SK-N-SH (cell line): ENCODE data around the gene STARD13. TPM values are rescaled to one million over a fixed set of nuclear protein-coding genes. Genes with fewer than 3 reads are reported as not detected.

Source experiments
- CTCF ChIA-PET: fragments of 300-600, 350-600 bp; formaldehyde crosslinking; extraction: SDS; loops from one replicate; lab custom pipeline; 2021; lab: Yijun Ruan, JAX
- POLR2A ChIA-PET: fragments of 350-600 bp; sonication (Branson Sonifier 250); formaldehyde crosslinking; extraction: SDS; loops from one replicate; lab custom pipeline; 2020; ENCODE audit warnings: antibody characterized with exemption, inconsistent platforms; lab: Yijun Ruan, JAX
- DNase-seq: peaks from one replicate; pipeline ENCODE4 v3.0.0; 2012
- H2AFZ ChIP-seq: fragments of 200-600 bp; sonication (generic); 2 replicates; pipeline ENCODE4 v1.8.1; 2016; ENCODE audit warnings: antibody characterized with exemption, mild to moderate bottlenecking, low read depth
- H3F3A ChIP-seq: fragments of 200-600 bp; sonication (generic); replicated peaks from 2 replicates; pipeline ENCODE3; 2016; ENCODE audit warnings: antibody characterized with exemption, mild to moderate bottlenecking; ENCODE audit not compliant: insufficient read depth
- H3K27ac ChIP-seq, 2 experiments: fragments of 200-500 bp in 1 of 2; fragments of 200-600 bp in 1 of 2; sonication (Bioruptor generic) in 1 of 2; sonication (generic), shearing (Covaris generic) in 1 of 2; 2 replicates each; pipeline versions ENCODE4 v1.5.1 to v1.6.1; 2014 to 2016; ENCODE audit warnings: low read depth in 2 of 2, inconsistent platforms in 1 of 2, low read length in 1 of 2, mild to moderate bottlenecking in 1 of 2, mixed read lengths in 1 of 2
- H3K27me3 ChIP-seq: fragments of 200-600 bp; sonication (generic), shearing (Covaris generic); 2 replicates; pipeline ENCODE4 v1.6.1; 2016; ENCODE audit warnings: mixed run types; ENCODE audit not compliant: insufficient read depth
- H3K36me3 ChIP-seq, 2 experiments: fragments of 200-500 bp in 1 of 2; fragments of 200-600 bp in 1 of 2; sonication (Bioruptor generic) in 1 of 2; sonication (generic) in 1 of 2; replicated peaks in 1 of 2; 2 replicates each; pipeline versions ENCODE3 to v1.5.1; 2014 to 2016; ENCODE audit warnings: low read length in 1 of 2, mild to moderate bottlenecking in 1 of 2; ENCODE audit not compliant: insufficient read depth in 2 of 2, control insufficient read depth in 1 of 2
- H3K4me1 ChIP-seq, 2 experiments: fragments of 200-500 bp in 1 of 2; fragments of 200-600 bp in 1 of 2; sonication (Bioruptor generic) in 1 of 2; sonication (generic), shearing (Covaris generic) in 1 of 2; 2 replicates each; pipeline versions ENCODE4 v1.5.1 to v1.6.1; 2014 to 2016; ENCODE audit warnings: low read depth in 1 of 2, low read length in 1 of 2, mixed run types in 1 of 2; ENCODE audit not compliant: insufficient read depth in 2 of 2, control insufficient read depth in 1 of 2
- H3K4me2 ChIP-seq: fragments of 200-600 bp; sonication (generic), shearing (Covaris generic); 2 replicates; pipeline ENCODE4 v1.6.1; 2017; ENCODE audit warnings: mixed run types
- H3K4me3 ChIP-seq, 2 experiments: fragments of 200-500 bp in 1 of 2; fragments of 200-600 bp in 1 of 2; sonication (Bioruptor generic) in 1 of 2; sonication (generic), shearing (Covaris generic) in 1 of 2; 2 replicates each; pipeline versions ENCODE4 v1.5.1 to v1.8.1; 2014 to 2016; ENCODE audit warnings: low read depth in 2 of 2, inconsistent platforms in 1 of 2, low read length in 1 of 2, mild to moderate bottlenecking in 1 of 2, mixed read lengths in 1 of 2, moderate library complexity in 1 of 2
- H3K79me2 ChIP-seq: fragments of 200-600 bp; sonication (generic); 2 replicates; pipeline ENCODE4 v1.8.1; 2017; ENCODE audit warnings: mild to moderate bottlenecking; ENCODE audit not compliant: insufficient read depth
- H3K9ac ChIP-seq: fragments of 200-600 bp; sonication (generic); 2 replicates; pipeline ENCODE4 v1.6.1; 2017; ENCODE audit warnings: mixed run types
- H3K9me2 ChIP-seq: fragments of 200-600 bp; sonication (generic); 2 replicates; pipeline ENCODE4 v1.6.1; 2017; ENCODE audit warnings: mixed run types
- H3K9me3 ChIP-seq: fragments of 200-600 bp; sonication (generic); 2 replicates; pipeline ENCODE4 v1.6.1; 2017; ENCODE audit warnings: mixed run types, mild to moderate bottlenecking, moderate library complexity
- H4K20me1 ChIP-seq: fragments of 200-600 bp; sonication (generic); 2 replicates; pipeline ENCODE4 v1.6.1; 2017; ENCODE audit warnings: mild to moderate bottlenecking, mixed run types; ENCODE audit not compliant: insufficient read depth
- ELF1 ChIP-seq: IDR thresholded peaks from 2 replicates; pipeline ENCODE4 v1.4.0; 2012
- EZH2phosphoT487 ChIP-seq: fragments of 200-600 bp; sonication (generic); IDR thresholded peaks from 2 replicates; pipeline ENCODE4 v1.6.1; 2017; ENCODE audit warnings: low read depth, mixed run types, mild to moderate bottlenecking, antibody characterized with exemption, moderate library complexity, borderline replicate concordance
- FOXM1 ChIP-seq: IDR thresholded peaks from 2 replicates; pipeline ENCODE4 v1.4.0; 2012; ENCODE audit warnings: low read depth, mild to moderate bottlenecking
- GATA2 ChIP-seq: sonication (generic); formaldehyde crosslinking; IDR thresholded peaks from 2 replicates; pipeline ENCODE4 v1.5.0; 2020; ENCODE audit warnings: mild to moderate bottlenecking, missing genetic modification reagents
- IRF3 ChIP-seq: fragments of 150-350 bp; IDR thresholded peaks from 2 replicates; pipeline ENCODE4 v1.6.1; 2016; ENCODE audit warnings: mild to moderate bottlenecking, low read depth, low read length
- JUND ChIP-seq: IDR thresholded peaks from 2 replicates; pipeline ENCODE4 v1.4.0; 2012
- MAX ChIP-seq: IDR thresholded peaks from 2 replicates; pipeline ENCODE4 v1.4.0; 2012; ENCODE audit warnings: low read depth
- MXI1 ChIP-seq: IDR thresholded peaks from 2 replicates; pipeline ENCODE4 v1.6.1; 2012; ENCODE audit warnings: mild to moderate bottlenecking, low read depth, low read length, improper control_type of control experiment
- NFIC ChIP-seq: IDR thresholded peaks from 2 replicates; pipeline ENCODE4 v1.4.0; 2012; ENCODE audit warnings: borderline replicate concordance
- NRF1 ChIP-seq: IDR thresholded peaks from 2 replicates; pipeline ENCODE4 v1.6.1; 2012; ENCODE audit warnings: low read depth, mild to moderate bottlenecking, low read length
- PBX3 ChIP-seq: IDR thresholded peaks from 2 replicates; pipeline ENCODE4; 2012
- POLR2AphosphoS5 ChIP-seq: IDR thresholded peaks from 2 replicates; pipeline ENCODE4 v1.6.1; 2012; ENCODE audit warnings: low read depth, low read length
- RAD21 ChIP-seq: IDR thresholded peaks from 2 replicates; pipeline ENCODE4 v1.6.1; 2012; ENCODE audit warnings: mild to moderate bottlenecking, low read length
- RCOR1 ChIP-seq: fragments of 150-350 bp; IDR thresholded peaks from 2 replicates; pipeline ENCODE4 v1.6.1; 2017; ENCODE audit warnings: antibody characterized with exemption, low read length
- REST ChIP-seq: IDR thresholded peaks from 2 replicates; pipeline ENCODE4 v1.6.1; 2012; ENCODE audit warnings: mild to moderate bottlenecking, low read depth, low read length, moderate library complexity
- RFX5 ChIP-seq: IDR thresholded peaks from 2 replicates; pipeline ENCODE4 v1.6.1; 2012; ENCODE audit warnings: mild to moderate bottlenecking, improper control_type of control experiment, low read length
- SIN3A ChIP-seq: IDR thresholded peaks from 2 replicates; pipeline ENCODE4 v1.6.1; 2012; ENCODE audit warnings: low read depth, mild to moderate bottlenecking, low read length, moderate library complexity, borderline replicate concordance
- SMC3 ChIP-seq: IDR thresholded peaks from 2 replicates; pipeline ENCODE4 v1.6.1; 2012; ENCODE audit warnings: low read depth, low read length, improper control_type of control experiment
- TAF1 ChIP-seq: IDR thresholded peaks from 2 replicates; pipeline ENCODE4 v1.6.1; 2012; ENCODE audit warnings: low read depth, mild to moderate bottlenecking, low read length, moderate library complexity, borderline replicate concordance
- TEAD4 ChIP-seq: IDR thresholded peaks from 2 replicates; pipeline ENCODE4 v1.4.0; 2012; ENCODE audit warnings: mild to moderate bottlenecking, borderline replicate concordance; ENCODE audit not compliant: insufficient read depth
- USF1 ChIP-seq: IDR thresholded peaks from 2 replicates; pipeline ENCODE4 v1.4.0; 2012; ENCODE audit warnings: low read depth, borderline replicate concordance
- USF2 ChIP-seq: fragments of 150-350 bp; IDR thresholded peaks from 2 replicates; pipeline ENCODE4 v1.6.1; 2017; ENCODE audit warnings: antibody characterized with exemption, low read length, low read depth, borderline replicate concordance
- YY1 ChIP-seq: IDR thresholded peaks from 2 replicates; pipeline ENCODE4 v1.4.0; 2012; ENCODE audit warnings: low read depth, mild to moderate bottlenecking
- WGBS: methylation state at CpG from one replicate; pipeline ENCODE4 v1.1.6; 2017; ENCODE audit warnings: low lambda C conversion rate; 5-methylcytosine and 5-hydroxymethylcytosine counted together
- polyA plus RNA-seq, 3 experiments: library from polyadenylated mRNA; depleted of rRNA; stranded (reverse); fragments of >200 nt; gene quantifications; 2 replicates each; pipeline ENCODE4 v1.2.3, GENCODE V29; 2012

Gene STARD13
- polyA plus RNA-seq, 1 of the 3 experiments (the other 2 are of a cell fraction) = 5.7 TPM

GRCh38 chr13:33114146-33114545 lies 171.4 kb downstream of the STARD13 start:
- H2AFZ ChIP-seq = no peak overlapping the region
- H4K20me1 ChIP-seq = no peaks in the 10 kb centered on the region
- H3K9me2 ChIP-seq = no peaks in the 10 kb centered on the region
- no peaks in the 10 kb centered on the region for H3F3A ChIP-seq
- no peaks in the 10 kb centered on the region for H3K9me3 ChIP-seq
- DNase-seq = no peak
- 83% methylated on average over 2 of the region's 5 CpGs for WGBS
- CTCF ChIA-PET = interaction anchor here (0.8 kb wide), 1 partner anchor 149 kb away, joined by 3 read pairs; no protein-coding TSS in a partner anchor
- H3K79me2 ChIP-seq = no peaks in the 10 kb centered on the region
- H3K27ac ChIP-seq = no peak overlapping the region
- no peak overlapping the region for H3K4me3 ChIP-seq
- POLR2A ChIA-PET = no interaction called here
- no peaks in the 10 kb centered on the region for H3K27me3 ChIP-seq
- peaks cover 6 to 15% of the 10 kb centered on the region in 2 experiments for H3K4me1 ChIP-seq
- TF ChIP-seq MAX (no peak), POLR2AphosphoS5 (no peak), PBX3 (no peak), ELF1 (no peak), TAF1 (no peak), MXI1 (no peak), NFIC (no peak), FOXM1 (no peak), JUND (no peak), RAD21 (no peak), YY1 (no peak), IRF3 (no peak), NRF1 (no peak), SIN3A (no peak), SMC3 (no peak), EZH2phosphoT487 (no peak), RCOR1 (no peak), GATA2 (no peak)
- TF ChIP-seq, all 33 proteins: peak for 0
- H3K36me3 ChIP-seq = peaks cover 53 to 55% of the 10 kb centered on the region in 2 experiments
- no peak overlapping the region for H3K4me2 ChIP-seq
- H3K9ac ChIP-seq = no peak overlapping the region

- Histone ChIP-seq H3K9ac (no peak overlapping the region), H3K4me3 (no peak overlapping the region), H3K79me2 (no peaks in the 10 kb centered on the region), H3K9me2 (no peaks in the 10 kb centered on the region), H3F3A (no peaks in the 10 kb centered on the region), H3K4me2 (no peak overlapping the region), H3K27me3 (no peaks in the 10 kb centered on the region), H3K36me3 (peaks cover 44 to 51% of the 10 kb centered on the region in 2 experiments), H2AFZ (no peak overlapping the region), H3K27ac (no peak overlapping the region), H4K20me1 (no peaks in the 10 kb centered on the region), H3K4me1 (peaks cover 9 to 14% of the 10 kb centered on the region in 2 experiments), H3K9me3 (no peaks in the 10 kb centered on the region)
- ChIA-PET POLR2A (no interaction called here), CTCF (interaction anchor here (1.0 to 1.6 kb wide), 2 partner anchors 20 to 77 kb away, joined by 3 to 4 read pairs; no protein-coding TSS in a partner anchor)
- DNase-seq = no peak
- 94% methylated on average over 12 of the region's 12 CpGs for WGBS
- TF ChIP-seq SIN3A (no peak), RFX5 (no peak), TEAD4 (no peak), RAD21 (no peak), USF2 (no peak), REST (no peak), USF1 (no peak)
Measured at GRCh38 chr13:33112766-33113165, 172.8 kb downstream of the STARD13 start.
